GM23338 (cell line): ENCODE measurements around the gene CTNNA2. TPM values are rescaled to one million over a fixed set of nuclear protein-coding genes. Genes with fewer than 3 reads are reported as not detected.

Experiments
- ATAC-seq: fragments of 200-7000 bp; cut with Tn5 transposase; 3 replicates; pipeline ENCODE4 v1.9.1; 2020
- DNase-seq: peaks from one replicate; pipeline ENCODE4 v3.0.0-alpha.2; 2015; ENCODE audit warnings: low spot score
- H2AFZ ChIP-seq: fragments of 200-600 bp; sonication (generic); 2 replicates; pipeline ENCODE4 v1.8.0; 2016; ENCODE audit warnings: antibody characterized with exemption, mild to moderate bottlenecking, moderate library complexity
- H3F3A ChIP-seq: fragments of 200-600 bp; sonication (generic); replicated peaks from 2 replicates; pipeline ENCODE4 v1.8.0; 2017; ENCODE audit warnings: antibody characterized with exemption, mixed run types, low read depth
- H3K27ac ChIP-seq: fragments of 200-600 bp; sonication (generic); 2 replicates; pipeline ENCODE4 v1.6.1; 2016; ENCODE audit warnings: low read depth
- H3K27me3 ChIP-seq: fragments of 200-600 bp; sonication (generic); 2 replicates; pipeline ENCODE4 v1.8.0; 2016; ENCODE audit warnings: mild to moderate bottlenecking, mixed run types, moderate library complexity; ENCODE audit not compliant: insufficient read depth
- H3K36me3 ChIP-seq: fragments of 200-600 bp; sonication (generic); 2 replicates; pipeline ENCODE4 v1.8.0; 2016; ENCODE audit warnings: mild to moderate bottlenecking; ENCODE audit not compliant: insufficient read depth
- H3K4me1 ChIP-seq: fragments of 200-600 bp; sonication (generic); 2 replicates; pipeline ENCODE4 v1.8.0; 2016; ENCODE audit warnings: mild to moderate bottlenecking, moderate library complexity; ENCODE audit not compliant: insufficient read depth
- H3K4me2 ChIP-seq: fragments of 200-600 bp; sonication (generic); 2 replicates; pipeline ENCODE4 v1.7.1; 2017; ENCODE audit warnings: mixed run types
- H3K4me3 ChIP-seq: fragments of 200-600 bp; sonication (generic); 2 replicates; pipeline ENCODE4 v1.6.1; 2016; ENCODE audit warnings: mixed run types
- H3K79me2 ChIP-seq: fragments of 200-600 bp; sonication (generic); replicated peaks from 2 replicates; pipeline ENCODE4 v1.8.0; 2017; ENCODE audit warnings: mild to moderate bottlenecking; ENCODE audit not compliant: insufficient read depth
- H3K9me2 ChIP-seq: fragments of 200-600 bp; sonication (generic); 2 replicates; pipeline ENCODE4 v1.8.0; 2017; ENCODE audit not compliant: insufficient read depth
- H4K20me1 ChIP-seq: fragments of 200-600 bp; sonication (generic); replicated peaks from 2 replicates; pipeline ENCODE4 v1.8.0; 2017; ENCODE audit warnings: mild to moderate bottlenecking; ENCODE audit not compliant: insufficient read depth
- H3K27ac Mint-ChIP-seq: 2 replicates; pipeline ENCODE4 v1.8.0; 2020; ENCODE audit warnings: inconsistent platforms, mild to moderate bottlenecking, moderate library complexity, mixed read lengths
- H3K27me3 Mint-ChIP-seq: 3 replicates; pipeline ENCODE4 v1.8.0; 2022; ENCODE audit warnings: low read depth, mild to moderate bottlenecking, moderate library complexity, mixed read lengths, inconsistent platforms; ENCODE audit not compliant: insufficient read depth, poor library complexity
- H3K36me3 Mint-ChIP-seq: 3 replicates; pipeline ENCODE4 v1.8.0; 2021; ENCODE audit warnings: low read depth, mild to moderate bottlenecking, inconsistent platforms, moderate library complexity, mixed read lengths
- H3K4me1 Mint-ChIP-seq: 3 replicates; pipeline ENCODE4 v1.8.0; 2020; ENCODE audit warnings: mild to moderate bottlenecking, inconsistent platforms, mixed read lengths
- H3K4me3 Mint-ChIP-seq: 3 replicates; pipeline ENCODE4 v1.8.0; 2021; ENCODE audit warnings: moderate library complexity, mild to moderate bottlenecking, inconsistent platforms, mixed read lengths
- H3K9me3 Mint-ChIP-seq: 3 replicates; pipeline ENCODE4 v1.8.0; 2020; ENCODE audit warnings: moderate library complexity, mild to moderate bottlenecking, inconsistent platforms, mixed read lengths
- CREB1 ChIP-seq: fragments of 250-450 bp; sonication (Bioruptor Pico); IDR thresholded peaks from 2 replicates; pipeline ENCODE4 v1.5.0; 2020; ENCODE audit warnings: low read depth, mild to moderate bottlenecking, moderate library complexity
- CTCF ChIP-seq, 2 experiments: fragments of 200-600 bp in 1 of 2; sonication (generic) in 1 of 2; conservative IDR thresholded peaks; 2 replicates each; pipeline versions ENCODE4 v1.5.1 to v1.6.1; 2016 to 2017; ENCODE audit warnings: antibody characterized with exemption in 2 of 2, low read depth in 2 of 2, mild to moderate bottlenecking in 2 of 2, moderate library complexity in 1 of 2
- ETS1 ChIP-seq: IDR thresholded peaks from 2 replicates; pipeline ENCODE4 v1.6.1; 2016; ENCODE audit warnings: antibody characterized with exemption
- EZH2 ChIP-seq: fragments of 200-600 bp; sonication (generic); IDR thresholded peaks from one replicate; pipeline ENCODE4 v1.8.0; 2017; ENCODE audit warnings: antibody characterized with exemption, mild to moderate bottlenecking, low read depth; ENCODE audit not compliant: unreplicated experiment
- EZH2phosphoT487 ChIP-seq: fragments of 200-600 bp; sonication (generic); IDR thresholded peaks from one replicate; pipeline ENCODE4 v1.8.1; 2018; ENCODE audit warnings: antibody characterized with exemption; ENCODE audit not compliant: unreplicated experiment
- JUNB ChIP-seq: IDR thresholded peaks from one replicate; pipeline ENCODE4 v1.6.1; 2016; ENCODE audit warnings: antibody characterized with exemption; ENCODE audit not compliant: unreplicated experiment
- NANOG ChIP-seq: IDR thresholded peaks from 2 replicates; pipeline ENCODE4 v1.6.1; 2016; ENCODE audit warnings: antibody characterized with exemption, borderline replicate concordance
- POLR2AphosphoS5 ChIP-seq: IDR thresholded peaks from 2 replicates; pipeline ENCODE4 v1.6.1; 2016; ENCODE audit warnings: antibody characterized with exemption, low read depth
- ZNF114 ChIP-seq: fragments of 250-450 bp; sonication (Bioruptor Pico); IDR thresholded peaks from 2 replicates; pipeline ENCODE4 v1.5.0; 2020; ENCODE audit warnings: mild to moderate bottlenecking, moderate library complexity
- ZNF331 ChIP-seq: fragments of 250-450 bp; sonication (Bioruptor Pico); IDR thresholded peaks from 2 replicates; pipeline ENCODE4 v1.5.0; 2020; ENCODE audit warnings: low read depth, mild to moderate bottlenecking, moderate library complexity
- polyA plus RNA-seq: library from polyadenylated mRNA; unstranded; fragments of >200 nt; fragmentation: Nextera tagmentation; extraction: Ambion mirVana; gene quantifications from 2 replicates; pipeline ENCODE4 v1.2.1, GENCODE V29; 2016
- total RNA-seq: library from RNA; depleted of rRNA; stranded (reverse); fragments of >200 nt; shearing (Covaris generic); gene quantifications from 2 replicates; pipeline ENCODE4 v1.2.3, GENCODE V29; 2014
- TF ChIP-seq, protein P1 (sequence below): IDR thresholded peaks from one replicate; pipeline ENCODE4 v1.6.1; 2018; ENCODE audit warnings: antibody characterized with exemption; ENCODE audit not compliant: unreplicated experiment

Gene CTNNA2
- total and polyA plus RNA-seq, 2 experiments from 2014 or later: 6.4 to 15.6 TPM

DNA sequence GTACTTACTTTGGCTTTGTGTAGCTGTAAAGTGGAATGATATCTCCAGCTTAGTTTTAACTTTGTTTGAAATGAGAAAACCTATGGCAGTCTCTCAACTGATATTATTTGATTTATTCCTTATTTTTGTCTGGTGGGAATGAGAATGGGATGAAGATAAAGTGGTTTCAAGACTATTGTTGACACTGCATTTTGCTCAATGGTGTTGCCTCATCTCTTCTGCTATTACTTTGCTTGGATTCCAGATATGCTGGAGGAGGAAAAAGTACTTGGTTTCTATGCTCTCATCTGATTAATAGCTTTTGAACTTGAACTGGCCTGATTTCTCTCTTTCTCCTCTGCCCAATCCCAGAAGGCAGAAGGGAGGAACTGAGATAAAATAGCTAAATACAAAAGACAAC, 198.2 kb downstream of the CTNNA2 start:
- H3K4me1 Mint-ChIP-seq: peaks cover 2% of the 10 kb centered on the region; the same call in 1 of the 3 replicates
- no peak for ATAC-seq
- Histone ChIP-seq H3K79me2 (no peaks in the 10 kb centered on the region), H3K27ac (no peak overlapping the region), H3K4me1 (no peaks in the 10 kb centered on the region), H3F3A (no peaks in the 10 kb centered on the region), H2AFZ (no peak overlapping the region), H4K20me1 (no peaks in the 10 kb centered on the region), H3K4me3 (no peak overlapping the region), H3K4me2 (no peak overlapping the region), H3K36me3 (no peaks in the 10 kb centered on the region), H3K27me3 (no peaks in the 10 kb centered on the region), H3K9me2 (no peaks in the 10 kb centered on the region; the same call in 1 of the 2 replicates)
- no peak for TF ChIP-seq CREB1 (CRISPR knock-in tag)
- TF ChIP-seq, protein P1, sequence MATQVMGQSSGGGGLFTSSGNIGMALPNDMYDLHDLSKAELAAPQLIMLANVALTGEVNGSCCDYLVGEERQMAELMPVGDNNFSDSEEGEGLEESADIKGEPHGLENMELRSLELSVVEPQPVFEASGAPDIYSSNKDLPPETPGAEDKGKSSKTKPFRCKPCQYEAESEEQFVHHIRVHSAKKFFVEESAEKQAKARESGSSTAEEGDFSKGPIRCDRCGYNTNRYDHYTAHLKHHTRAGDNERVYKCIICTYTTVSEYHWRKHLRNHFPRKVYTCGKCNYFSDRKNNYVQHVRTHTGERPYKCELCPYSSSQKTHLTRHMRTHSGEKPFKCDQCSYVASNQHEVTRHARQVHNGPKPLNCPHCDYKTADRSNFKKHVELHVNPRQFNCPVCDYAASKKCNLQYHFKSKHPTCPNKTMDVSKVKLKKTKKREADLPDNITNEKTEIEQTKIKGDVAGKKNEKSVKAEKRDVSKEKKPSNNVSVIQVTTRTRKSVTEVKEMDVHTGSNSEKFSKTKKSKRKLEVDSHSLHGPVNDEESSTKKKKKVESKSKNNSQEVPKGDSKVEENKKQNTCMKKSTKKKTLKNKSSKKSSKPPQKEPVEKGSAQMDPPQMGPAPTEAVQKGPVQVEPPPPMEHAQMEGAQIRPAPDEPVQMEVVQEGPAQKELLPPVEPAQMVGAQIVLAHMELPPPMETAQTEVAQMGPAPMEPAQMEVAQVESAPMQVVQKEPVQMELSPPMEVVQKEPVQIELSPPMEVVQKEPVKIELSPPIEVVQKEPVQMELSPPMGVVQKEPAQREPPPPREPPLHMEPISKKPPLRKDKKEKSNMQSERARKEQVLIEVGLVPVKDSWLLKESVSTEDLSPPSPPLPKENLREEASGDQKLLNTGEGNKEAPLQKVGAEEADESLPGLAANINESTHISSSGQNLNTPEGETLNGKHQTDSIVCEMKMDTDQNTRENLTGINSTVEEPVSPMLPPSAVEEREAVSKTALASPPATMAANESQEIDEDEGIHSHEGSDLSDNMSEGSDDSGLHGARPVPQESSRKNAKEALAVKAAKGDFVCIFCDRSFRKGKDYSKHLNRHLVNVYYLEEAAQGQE: no peak
- TF ChIP-seq ETS1: no peak
- TF ChIP-seq CTCF (conservative IDR thresholded peaks at IDR 0.05; ENCODE audit: low read depth in 2 of 2): no peak
- no peak for TF ChIP-seq EZH2
- TF ChIP-seq NANOG: no peak
- TF ChIP-seq ZNF114 (CRISPR knock-in tag): no peak
- no peak for TF ChIP-seq POLR2AphosphoS5
- DNase-seq: no peak
- H3K9me3 Mint-ChIP-seq: no peaks in the 10 kb centered on the region
- H3K36me3 Mint-ChIP-seq: no peaks in the 10 kb centered on the region
- no peaks in the 10 kb centered on the region for H3K27me3 Mint-ChIP-seq
- no peak overlapping the region for H3K27ac Mint-ChIP-seq
- H3K4me3 Mint-ChIP-seq: no peak overlapping the region

DNA sequence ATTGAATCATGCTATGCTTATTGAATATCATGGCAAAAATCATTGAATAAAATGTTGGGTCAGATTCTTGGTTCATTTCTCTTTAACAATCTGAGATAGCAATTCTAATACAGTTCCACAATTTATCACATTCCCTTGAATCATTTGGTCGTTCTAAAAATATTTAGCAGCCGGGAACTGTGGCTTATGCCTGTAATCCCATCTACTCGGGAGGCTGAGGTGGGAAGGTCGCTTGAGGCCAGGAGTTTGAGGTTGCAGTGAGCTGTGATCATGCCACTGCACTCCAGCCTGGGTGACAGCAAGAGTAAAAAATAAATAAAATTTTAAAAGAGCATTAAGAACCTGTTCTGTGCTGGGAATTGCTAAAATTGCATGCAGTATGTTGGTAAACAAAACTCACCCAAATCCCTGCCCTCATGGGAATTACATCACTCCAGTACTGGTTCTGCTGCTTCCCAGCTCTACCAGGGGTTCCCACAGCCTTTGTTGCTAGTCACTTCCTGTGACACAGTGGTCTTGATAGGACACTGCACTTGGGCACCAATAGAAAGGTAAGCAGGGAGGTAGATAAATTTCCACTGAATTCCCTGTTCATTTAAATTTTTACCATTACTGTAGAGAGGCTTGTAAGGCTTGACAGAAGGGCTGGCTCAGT, 200.4 kb downstream of the CTNNA2 start:
- Histone ChIP-seq H3K27me3 (no peaks in the 10 kb centered on the region), H3K4me3 (no peak overlapping the region), H3K79me2 (no peaks in the 10 kb centered on the region), H3K4me1 (no peaks in the 10 kb centered on the region), H3K9me2 (0 out of 2 replicates have a peak, but pooled peaks cover 2% of the 10 kb centered on the region), H2AFZ (no peak overlapping the region), H3K36me3 (no peaks in the 10 kb centered on the region), H3F3A (no peaks in the 10 kb centered on the region), H3K27ac (no peak overlapping the region), H3K4me2 (no peak overlapping the region), H4K20me1 (no peaks in the 10 kb centered on the region)
- no peaks in the 10 kb centered on the region for H3K27me3 Mint-ChIP-seq
- H3K4me3 Mint-ChIP-seq: no peak overlapping the region
- ATAC-seq (no peak), DNase-seq (no peak)
- H3K9me3 Mint-ChIP-seq: no peaks in the 10 kb centered on the region
- H3K27ac Mint-ChIP-seq: no peak overlapping the region
- no peaks in the 10 kb centered on the region for H3K36me3 Mint-ChIP-seq
- peaks cover 8% of the 10 kb centered on the region; the same call in 2 of the 3 replicates for H3K4me1 Mint-ChIP-seq
- no peak for TF ChIP-seq ZNF331 (CRISPR knock-in tag)
- TF ChIP-seq ZNF114 (CRISPR knock-in tag): no peak
- no peak for TF ChIP-seq JUNB
- no peak for TF ChIP-seq CTCF (conservative IDR thresholded peaks at IDR 0.05; ENCODE audit: low read depth in 2 of 2)
- TF ChIP-seq EZH2phosphoT487: no peak
- no peak for TF ChIP-seq ETS1
